GM23248 (cell line): Measurements from ENCODE around the gene CHRNA3.

Source experiments
- EZH2 ChIP-seq: fragments of 200-600 bp; sonication (generic); IDR thresholded peaks from 2 replicates; pipeline ENCODE4 v1.6.1; 2018; ENCODE audit warnings: antibody characterized with exemption, mild to moderate bottlenecking; ENCODE audit not compliant: insufficient read depth, poor library complexity, severe bottlenecking
- EZH2phosphoT487 ChIP-seq: fragments of 200-600 bp; sonication (generic); IDR thresholded peaks from 2 replicates; pipeline ENCODE4 v1.6.1; 2018; ENCODE audit warnings: antibody characterized with exemption, moderate library complexity, mild to moderate bottlenecking, low read depth; ENCODE audit not compliant: insufficient read depth

DNA sequence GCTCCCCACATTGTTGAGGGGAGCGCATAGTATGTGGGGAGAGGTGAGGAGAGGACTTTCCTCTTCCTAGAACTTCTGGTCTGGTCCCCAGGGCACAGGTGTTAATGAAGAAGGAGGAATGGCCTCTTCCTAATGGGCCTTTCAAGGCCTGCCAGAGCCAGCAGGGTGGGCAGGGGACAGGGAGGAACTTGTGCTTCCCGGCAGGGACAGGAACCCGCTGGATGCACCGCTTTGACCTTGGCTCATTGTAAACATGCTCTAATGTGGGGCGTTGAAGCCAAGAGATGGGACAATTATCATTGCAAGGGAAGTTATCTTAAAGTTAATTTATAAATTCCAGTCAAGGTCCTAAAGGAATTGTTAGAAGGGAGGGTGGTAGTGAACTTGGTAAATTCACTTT, 41.2 kb upstream of the CHRNA3 start:
- TF ChIP-seq EZH2 (no peak), EZH2phosphoT487 (no peak)
